ENCODE data around the gene PFN1. TPM values are rescaled to one million over a fixed set of nuclear protein-coding genes. Genes with fewer than 3 reads are reported as not detected.

Gene PFN1
- total and polyA plus RNA-seq, 9 of the 15 experiments (the other 6 are each of a cell fraction or from before 2014, with no cell fraction given) = 60.5 to 1,479 (median 456) TPM

- TF ChIP-seq, protein P1, sequence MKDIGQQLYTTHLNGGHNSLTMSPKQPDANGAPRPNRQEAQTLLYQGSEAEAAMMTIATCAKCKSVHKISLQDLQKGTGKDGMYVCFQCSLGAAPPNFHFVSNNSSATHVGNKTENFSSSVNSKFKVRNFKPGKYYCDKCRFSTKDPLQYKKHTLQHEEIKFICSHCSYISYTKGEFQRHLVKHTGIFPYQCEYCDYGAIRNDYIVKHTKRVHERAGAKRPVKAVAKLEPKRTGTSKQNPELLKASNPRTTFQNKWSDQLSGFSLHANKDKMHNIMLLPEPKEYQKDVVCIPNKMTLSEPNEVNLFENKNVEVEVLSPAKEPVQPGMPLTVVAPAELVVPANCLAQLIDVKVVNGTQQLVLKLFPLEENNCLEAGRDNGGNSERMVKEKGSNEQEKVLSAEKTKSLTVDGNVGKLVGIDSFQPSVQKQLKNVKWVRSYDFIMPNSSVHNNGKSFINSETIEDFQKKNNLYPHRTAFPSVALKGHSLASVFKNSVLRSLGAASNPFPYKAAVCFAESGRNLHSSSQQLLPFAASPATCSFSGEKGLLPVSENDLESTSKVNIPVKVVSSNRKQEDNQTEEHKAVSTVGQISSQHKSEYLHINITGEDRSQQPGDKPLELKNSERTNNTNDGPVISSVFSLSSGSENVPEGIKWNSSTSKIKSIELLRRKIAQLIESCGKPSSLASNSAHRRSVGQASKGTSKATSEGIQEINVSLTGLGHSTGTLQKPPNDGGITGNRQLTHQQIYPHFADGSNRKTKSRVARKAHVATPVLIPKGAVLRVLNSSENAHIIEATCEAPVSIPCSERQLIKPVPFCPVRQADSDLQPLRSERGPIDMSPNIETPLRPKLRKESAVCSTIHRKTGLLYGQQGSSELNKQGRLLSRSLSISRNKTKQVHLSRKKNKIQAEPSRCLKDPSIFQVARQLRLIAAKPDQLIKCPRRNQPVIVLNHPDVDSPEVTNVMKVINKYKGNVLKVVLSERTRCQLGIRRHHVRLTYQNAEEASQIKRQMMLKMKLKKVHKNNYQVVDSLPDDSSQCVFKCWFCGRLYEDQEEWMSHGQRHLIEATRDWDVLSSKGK (CRISPR knock-in tag; IDR thresholded peaks at IDR 0.05) = no peak
- no peak for TF ChIP-seq MAFF (IDR thresholded peaks at IDR 0.05; ENCODE audit: low read length)
- no peak for TF ChIP-seq ZSCAN32 (CRISPR knock-in tag; IDR thresholded peaks at IDR 0.05)
- no peak for TF ChIP-seq ADNP (tag; IDR thresholded peaks at IDR 0.05)
- peak; percentile 60 for TF ChIP-seq CCNT2 (IDR thresholded peaks at IDR 0.05; ENCODE audit: borderline replicate concordance, extremely low read depth, insufficient read length, low read depth, low read length)
- TF ChIP-seq SMC3 (conservative IDR thresholded peaks at IDR 0.05; ENCODE audit: insufficient read depth, low read depth, low read length) = no peak
- no peak for TF ChIP-seq GTF2E2 (tag; IDR thresholded peaks at IDR 0.05)
- TF ChIP-seq POLR2AphosphoS5 (IDR thresholded peaks at IDR 0.05; ENCODE audit: control insufficient read depth, insufficient read depth, low read depth, low read length) = no peak
- no peak for TF ChIP-seq FOXO4 (CRISPR knock-in tag; IDR thresholded peaks at IDR 0.05)
- TF ChIP-seq BRD4 (IDR thresholded peaks at IDR 0.05) = no peak
- 0 out of 2 replicates have a peak, but pooled peaks have one; percentile 23 for TF ChIP-seq NFE2 (IDR thresholded peaks at IDR 0.05; ENCODE audit: low read depth)
- TF ChIP-seq FOXA3 (CRISPR knock-in tag; conservative IDR thresholded peaks at IDR 0.05 in 1 of 2, IDR thresholded peaks at IDR 0.05 in 1 of 2) = no peak
- no peak for TF ChIP-seq ZNF699 (CRISPR knock-in tag; IDR thresholded peaks at IDR 0.05; ENCODE audit: insufficient replicate concordance)
- no peak for TF ChIP-seq MEIS2 (IDR thresholded peaks at IDR 0.05; ENCODE audit: partially characterized antibody)
- TF ChIP-seq, protein P2, sequence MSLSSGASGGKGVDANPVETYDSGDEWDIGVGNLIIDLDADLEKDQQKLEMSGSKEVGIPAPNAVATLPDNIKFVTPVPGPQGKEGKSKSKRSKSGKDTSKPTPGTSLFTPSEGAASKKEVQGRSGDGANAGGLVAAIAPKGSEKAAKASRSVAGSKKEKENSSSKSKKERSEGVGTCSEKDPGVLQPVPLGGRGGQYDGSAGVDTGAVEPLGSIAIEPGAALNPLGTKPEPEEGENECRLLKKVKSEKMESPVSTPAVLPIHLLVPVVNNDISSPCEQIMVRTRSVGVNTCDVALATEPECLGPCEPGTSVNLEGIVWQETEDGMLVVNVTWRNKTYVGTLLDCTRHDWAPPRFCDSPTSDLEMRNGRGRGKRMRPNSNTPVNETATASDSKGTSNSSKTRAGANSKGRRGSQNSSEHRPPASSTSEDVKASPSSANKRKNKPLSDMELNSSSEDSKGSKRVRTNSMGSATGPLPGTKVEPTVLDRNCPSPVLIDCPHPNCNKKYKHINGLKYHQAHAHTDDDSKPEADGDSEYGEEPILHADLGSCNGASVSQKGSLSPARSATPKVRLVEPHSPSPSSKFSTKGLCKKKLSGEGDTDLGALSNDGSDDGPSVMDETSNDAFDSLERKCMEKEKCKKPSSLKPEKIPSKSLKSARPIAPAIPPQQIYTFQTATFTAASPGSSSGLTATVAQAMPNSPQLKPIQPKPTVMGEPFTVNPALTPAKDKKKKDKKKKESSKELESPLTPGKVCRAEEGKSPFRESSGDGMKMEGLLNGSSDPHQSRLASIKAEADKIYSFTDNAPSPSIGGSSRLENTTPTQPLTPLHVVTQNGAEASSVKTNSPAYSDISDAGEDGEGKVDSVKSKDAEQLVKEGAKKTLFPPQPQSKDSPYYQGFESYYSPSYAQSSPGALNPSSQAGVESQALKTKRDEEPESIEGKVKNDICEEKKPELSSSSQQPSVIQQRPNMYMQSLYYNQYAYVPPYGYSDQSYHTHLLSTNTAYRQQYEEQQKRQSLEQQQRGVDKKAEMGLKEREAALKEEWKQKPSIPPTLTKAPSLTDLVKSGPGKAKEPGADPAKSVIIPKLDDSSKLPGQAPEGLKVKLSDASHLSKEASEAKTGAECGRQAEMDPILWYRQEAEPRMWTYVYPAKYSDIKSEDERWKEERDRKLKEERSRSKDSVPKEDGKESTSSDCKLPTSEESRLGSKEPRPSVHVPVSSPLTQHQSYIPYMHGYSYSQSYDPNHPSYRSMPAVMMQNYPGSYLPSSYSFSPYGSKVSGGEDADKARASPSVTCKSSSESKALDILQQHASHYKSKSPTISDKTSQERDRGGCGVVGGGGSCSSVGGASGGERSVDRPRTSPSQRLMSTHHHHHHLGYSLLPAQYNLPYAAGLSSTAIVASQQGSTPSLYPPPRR (CRISPR knock-in tag; IDR thresholded peaks at IDR 0.05; ENCODE audit: borderline replicate concordance) = no peak
- no peak for TF ChIP-seq FUS (optimal IDR thresholded peaks at IDR 0.05; ENCODE audit: low read depth, low read length)
- no peak for TF ChIP-seq HLTF (IDR thresholded peaks at IDR 0.05)
- TF ChIP-seq SAP30 (IDR thresholded peaks at IDR 0.05; ENCODE audit: borderline replicate concordance, insufficient read depth, low read depth, low read length, poor library complexity, severe bottlenecking) = no peak
Measured at GRCh38 chr17:4949321-4950074, 1.2 kb upstream of the PFN1 start (continued).
